Calu3 (cell line): ENCODE measurements around the gene PCAT7. TPM values are rescaled to one million over a fixed set of nuclear protein-coding genes. Genes with fewer than 3 reads are reported as not detected.

Experiments used
- BruUV-seq: library from RNA; stranded (reverse); fragments of 400-500 nt; replicated peaks from 2 replicates; lab custom pipeline; 2021; lab: Mats Ljungman, UMichigan
- CTCF ChIA-PET: fragments of 300-600 bp; sonication (Branson Sonifier 250); formaldehyde crosslinking; loops from one replicate; lab custom pipeline; 2022; ENCODE audit warnings: antibody characterized with exemption; lab: Charles Lee
- DNase-seq: peaks from one replicate; pipeline ENCODE4 v3.0.0; 2022
- H3K27ac Mint-ChIP-seq: one replicate; pipeline ENCODE4 v1.8.0; 2022; ENCODE audit warnings: mixed read lengths; ENCODE audit not compliant: unreplicated experiment
- H3K27me3 Mint-ChIP-seq: one replicate; pipeline ENCODE4 v1.8.0; 2022; ENCODE audit warnings: mixed read lengths; ENCODE audit not compliant: unreplicated experiment
- H3K36me3 Mint-ChIP-seq: one replicate; pipeline ENCODE4 v1.8.0; 2022; ENCODE audit warnings: mild to moderate bottlenecking, moderate library complexity, mixed read lengths; ENCODE audit not compliant: insufficient read depth, unreplicated experiment
- H3K4me1 Mint-ChIP-seq: one replicate; pipeline ENCODE4 v1.8.0; 2022; ENCODE audit warnings: mild to moderate bottlenecking, low read depth, mixed read lengths; ENCODE audit not compliant: unreplicated experiment
- H3K4me3 Mint-ChIP-seq: one replicate; pipeline ENCODE4 v1.8.0; 2022; ENCODE audit warnings: mild to moderate bottlenecking, low read depth, moderate library complexity, mixed read lengths; ENCODE audit not compliant: unreplicated experiment
- H3K9me3 Mint-ChIP-seq: one replicate; pipeline ENCODE4 v1.8.0; 2022; ENCODE audit warnings: low read depth, mixed read lengths; ENCODE audit not compliant: unreplicated experiment
- intact Hi-C: fragments of 100-400 bp; cut with micrococcal nuclease; formaldehyde crosslinking; loops from one replicate; pipeline ENCODE4 v1.10.0; 2022; ENCODE audit not compliant: unreplicated experiment
- total RNA-seq: library from RNA; stranded (reverse); gene quantifications from 2 replicates; pipeline ENCODE4 v1.2.3, GENCODE V29; 2022
- TF ChIP-seq, protein P1 (sequence below): fragments of 200-600 bp; IDR thresholded peaks from one replicate; pipeline ENCODE4 v1.8.0; 2022; ENCODE audit warnings: antibody characterized with exemption; ENCODE audit not compliant: unreplicated experiment

The PCAT7 gene
- total RNA-seq, 1 experiment from 2014 or later, result 2.0 TPM

DNA sequence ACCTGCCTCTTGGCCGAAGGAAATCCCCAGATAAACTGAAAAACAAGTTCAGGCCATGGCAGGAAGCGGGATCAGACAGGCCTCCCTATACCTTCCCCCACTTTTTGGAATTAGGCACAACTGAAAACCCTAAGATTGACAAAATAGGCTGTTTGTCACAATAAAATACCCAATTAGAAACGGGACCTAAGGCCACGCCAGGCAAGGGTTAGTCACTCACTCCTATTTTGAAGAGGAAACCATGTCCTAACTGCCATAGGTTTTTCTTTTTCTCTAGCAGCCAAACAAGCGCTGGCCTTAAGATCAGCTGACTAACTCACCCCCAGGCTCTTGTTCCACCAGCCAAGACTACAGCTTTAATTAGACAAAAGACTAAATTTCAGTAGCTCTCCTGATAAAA lies 26.8 kb downstream of the PCAT7 start:
- Mint-ChIP-seq H3K4me3 (no peak overlapping the region), H3K36me3 (no peaks in the 10 kb centered on the region), H3K9me3 (no peaks in the 10 kb centered on the region), H3K27me3 (no peaks in the 10 kb centered on the region), H3K27ac (no peak overlapping the region), H3K4me1 (peaks cover 8% of the 10 kb centered on the region)
- TF ChIP-seq, protein P1, sequence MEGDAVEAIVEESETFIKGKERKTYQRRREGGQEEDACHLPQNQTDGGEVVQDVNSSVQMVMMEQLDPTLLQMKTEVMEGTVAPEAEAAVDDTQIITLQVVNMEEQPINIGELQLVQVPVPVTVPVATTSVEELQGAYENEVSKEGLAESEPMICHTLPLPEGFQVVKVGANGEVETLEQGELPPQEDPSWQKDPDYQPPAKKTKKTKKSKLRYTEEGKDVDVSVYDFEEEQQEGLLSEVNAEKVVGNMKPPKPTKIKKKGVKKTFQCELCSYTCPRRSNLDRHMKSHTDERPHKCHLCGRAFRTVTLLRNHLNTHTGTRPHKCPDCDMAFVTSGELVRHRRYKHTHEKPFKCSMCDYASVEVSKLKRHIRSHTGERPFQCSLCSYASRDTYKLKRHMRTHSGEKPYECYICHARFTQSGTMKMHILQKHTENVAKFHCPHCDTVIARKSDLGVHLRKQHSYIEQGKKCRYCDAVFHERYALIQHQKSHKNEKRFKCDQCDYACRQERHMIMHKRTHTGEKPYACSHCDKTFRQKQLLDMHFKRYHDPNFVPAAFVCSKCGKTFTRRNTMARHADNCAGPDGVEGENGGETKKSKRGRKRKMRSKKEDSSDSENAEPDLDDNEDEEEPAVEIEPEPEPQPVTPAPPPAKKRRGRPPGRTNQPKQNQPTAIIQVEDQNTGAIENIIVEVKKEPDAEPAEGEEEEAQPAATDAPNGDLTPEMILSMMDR, result no peak
- CTCF ChIA-PET, result no interaction called here
- no peak for DNase-seq
- BruUV-seq, result no TSS peak
- intact Hi-C loops, result no loop called here

DNA sequence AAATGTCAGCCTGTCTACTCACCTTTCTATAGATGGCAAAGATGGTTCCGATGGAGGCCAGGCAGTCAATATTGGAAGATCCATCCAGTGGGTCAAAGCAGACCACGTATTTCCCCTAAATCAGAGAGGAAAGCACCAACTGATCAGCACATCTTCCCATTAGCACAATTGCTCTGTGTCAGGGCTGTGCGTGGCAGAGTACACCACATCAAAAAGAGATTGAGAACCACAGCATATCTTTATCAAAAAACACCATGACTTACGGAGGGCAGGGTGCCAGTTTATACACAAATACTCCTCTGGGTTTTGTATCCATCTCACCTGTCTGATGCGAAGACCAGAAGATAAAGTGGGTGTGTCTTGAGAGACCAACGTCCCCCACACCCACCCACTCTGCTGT lies 29.7 kb downstream of the PCAT7 start:
- Mint-ChIP-seq H3K9me3 (no peaks in the 10 kb centered on the region), H3K4me1 (no peaks in the 10 kb centered on the region), H3K36me3 (no peaks in the 10 kb centered on the region), H3K4me3 (no peak overlapping the region), H3K27me3 (peaks cover 13% of the 10 kb centered on the region), H3K27ac (no peak overlapping the region)
- intact Hi-C loops, result no loop called here
- TF ChIP-seq, protein P1, result no peak
- CTCF ChIA-PET, result no interaction called here
- no TSS peak for BruUV-seq
- DNase-seq, result no peak

DNA sequence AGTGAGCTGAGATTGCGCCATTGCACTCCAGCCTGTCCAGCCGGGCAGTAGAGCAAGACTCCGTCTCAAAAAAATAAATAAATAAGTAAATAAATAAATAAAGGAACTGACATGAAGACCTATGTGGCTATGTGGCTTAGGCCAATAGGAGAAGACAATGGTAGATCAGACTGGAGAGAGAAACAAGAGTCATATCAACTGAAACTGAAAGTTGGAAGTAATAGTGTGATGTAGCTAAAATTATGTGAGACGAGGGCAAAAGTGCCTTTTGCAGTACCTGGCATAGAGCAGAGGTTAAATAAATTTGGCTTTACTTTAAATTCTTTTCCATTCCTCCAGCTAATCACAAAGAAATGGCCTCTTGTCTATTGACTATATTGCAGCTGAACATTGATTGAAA lies 31.4 kb downstream of the PCAT7 start:
- CTCF ChIA-PET, result interaction anchor here (1.0 kb wide), 1 partner anchor 36 kb away, joined by 3 read pairs; no protein-coding TSS in a partner anchor
- Mint-ChIP-seq H3K27me3 (peaks cover 14% of the 10 kb centered on the region), H3K36me3 (no peaks in the 10 kb centered on the region), H3K4me1 (no peaks in the 10 kb centered on the region), H3K4me3 (no peak overlapping the region), H3K9me3 (no peaks in the 10 kb centered on the region), H3K27ac (no peak overlapping the region)
- no TSS peak for BruUV-seq
- no peak for DNase-seq
- TF ChIP-seq, protein P1, result no peak
- intact Hi-C loops, result no loop called here

DNA sequence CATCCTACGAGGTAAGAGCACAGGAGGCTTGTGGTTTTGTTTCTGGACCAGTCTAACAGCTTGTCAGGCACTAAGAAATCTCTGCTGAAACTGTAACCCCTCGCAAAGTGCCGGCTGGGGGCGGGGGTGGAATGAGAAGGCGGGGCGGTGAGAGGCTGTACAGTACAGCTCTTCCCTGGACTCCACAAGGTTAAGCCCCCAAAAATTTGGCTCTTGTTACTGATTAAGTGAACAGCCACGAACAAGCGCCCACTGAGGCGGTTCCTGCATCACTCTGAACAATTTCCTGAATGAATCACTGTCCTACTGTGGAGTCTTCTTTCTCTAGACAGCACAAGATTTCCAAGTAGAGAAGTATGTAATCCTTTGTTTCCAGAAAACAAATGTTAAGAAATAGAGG lies 31.9 kb downstream of the PCAT7 start:
- H3K4me1 Mint-ChIP-seq, result no peaks in the 10 kb centered on the region
- H3K27me3 Mint-ChIP-seq, result peaks cover 14% of the 10 kb centered on the region
- TF ChIP-seq, protein P1, result no peak
- H3K27ac Mint-ChIP-seq, result no peak overlapping the region
- no peaks in the 10 kb centered on the region for H3K9me3 Mint-ChIP-seq
- intact Hi-C loops, result no loop called here
- no TSS peak for BruUV-seq
- no peak for DNase-seq
- no peak overlapping the region for H3K4me3 Mint-ChIP-seq
- CTCF ChIA-PET, result interaction anchor here (1.0 kb wide), 1 partner anchor 36 kb away, joined by 3 read pairs; no protein-coding TSS in a partner anchor
- no peaks in the 10 kb centered on the region for H3K36me3 Mint-ChIP-seq
